Neural cell (in vitro differentiated cells): ENCODE results near the gene VIPR1. TPM values are rescaled to one million over a fixed set of nuclear protein-coding genes. Genes with fewer than 3 reads are reported as not detected.

Experiments used
- H2AFZ ChIP-seq: fragments of 200-600, 300-800 bp; sonication (generic), shearing (Covaris generic); 2 replicates; pipeline ENCODE4 v1.6.0; 2014; ENCODE audit warnings: low read depth, mild to moderate bottlenecking, antibody characterized with exemption, low read length, moderate library complexity
- H3F3A ChIP-seq: fragments of 200-600 bp; shearing (Covaris generic); 2 replicates; pipeline ENCODE4 v1.6.1; 2016; ENCODE audit warnings: mild to moderate bottlenecking, moderate library complexity, mixed read lengths, antibody characterized with exemption, low read length; ENCODE audit not compliant: insufficient read depth, poor library complexity, severe bottlenecking
- H3K27ac ChIP-seq: fragments of 200-600, 300-800 bp; sonication (generic), shearing (Covaris generic); 2 replicates; pipeline ENCODE4 v1.5.1; 2014; ENCODE audit warnings: mild to moderate bottlenecking, low read length, moderate library complexity
- H3K27me3 ChIP-seq: fragments of 300-800, 200-600 bp; sonication (generic), shearing (Covaris generic); 2 replicates; pipeline ENCODE4 v1.6.0; 2014; ENCODE audit warnings: mild to moderate bottlenecking, low read depth, low read length, moderate library complexity; ENCODE audit not compliant: insufficient read depth
- H3K36me3 ChIP-seq: fragments of 300-800, 200-600 bp; sonication (generic), shearing (Covaris generic); 2 replicates; pipeline ENCODE4 v1.5.1; 2014; ENCODE audit warnings: mild to moderate bottlenecking, antibody characterized with exemption, low read length, moderate library complexity; ENCODE audit not compliant: insufficient read depth
- H3K4me2 ChIP-seq: fragments of 300-800, 200-600 bp; sonication (generic), shearing (Covaris generic); 2 replicates; pipeline ENCODE4 v1.6.0; 2014; ENCODE audit warnings: mild to moderate bottlenecking, low read length
- H3K4me3 ChIP-seq: fragments of 300-800, 200-600 bp; sonication (generic), shearing (Covaris generic); 2 replicates; pipeline ENCODE4 v1.5.1; 2014; ENCODE audit warnings: mild to moderate bottlenecking, low read length, moderate library complexity
- H3K79me2 ChIP-seq: fragments of 200-600 bp; shearing (Covaris generic); replicated peaks from 2 replicates; pipeline ENCODE4 v1.6.0; 2014; ENCODE audit warnings: mild to moderate bottlenecking, low read length, moderate library complexity; ENCODE audit not compliant: insufficient read depth
- H3K9ac ChIP-seq: fragments of 300-800, 200-600 bp; sonication (generic), shearing (Covaris generic); 2 replicates; pipeline ENCODE4 v1.6.1; 2016; ENCODE audit warnings: mild to moderate bottlenecking, low read length, mixed read lengths
- H3K9me2 ChIP-seq: fragments of 200-600 bp; shearing (Covaris generic); 2 replicates; pipeline ENCODE4 v1.6.1; 2016; ENCODE audit warnings: mild to moderate bottlenecking, low read length, mixed read lengths; ENCODE audit not compliant: insufficient read depth
- H3K9me3 ChIP-seq: fragments of 200-600, 300-800 bp; sonication (generic), shearing (Covaris generic); 2 replicates; pipeline ENCODE4 v1.6.1; 2016; ENCODE audit warnings: mild to moderate bottlenecking, mixed run types, low read length, moderate library complexity, mixed read lengths
- H4K20me1 ChIP-seq: fragments of 200-600 bp; shearing (Covaris generic); 2 replicates; pipeline ENCODE4 v1.6.1; 2016; ENCODE audit warnings: mild to moderate bottlenecking, mixed run types; ENCODE audit not compliant: insufficient read depth
- CTCF ChIP-seq: fragments of 450-650 bp; IDR thresholded peaks from 2 replicates; pipeline ENCODE4 v1.5.1; 2014; ENCODE audit warnings: antibody characterized with exemption, mild to moderate bottlenecking, moderate library complexity; ENCODE audit not compliant: poor library complexity, severe bottlenecking
- EP300 ChIP-seq: fragments of 450-650 bp; conservative IDR thresholded peaks from 2 replicates; pipeline ENCODE4 v1.6.1; 2014; ENCODE audit warnings: antibody characterized with exemption, mild to moderate bottlenecking, moderate library complexity; ENCODE audit not compliant: poor library complexity, severe bottlenecking
- EZH2 ChIP-seq: fragments of 200-600, 300-800 bp; shearing (Covaris generic), sonication (generic); IDR thresholded peaks from 2 replicates; pipeline ENCODE4 v1.6.1; 2014; ENCODE audit warnings: antibody characterized with exemption, low read length, borderline replicate concordance, mild to moderate bottlenecking; ENCODE audit not compliant: insufficient read depth, poor library complexity, severe bottlenecking
- MXI1 ChIP-seq: fragments of 450-650 bp; conservative IDR thresholded peaks from 2 replicates; pipeline ENCODE4 v1.6.1; 2014; ENCODE audit warnings: antibody characterized with exemption, mild to moderate bottlenecking; ENCODE audit not compliant: poor library complexity, severe bottlenecking
- POLR2AphosphoS5 ChIP-seq: IDR thresholded peaks from 2 replicates; pipeline ENCODE4 v1.6.1; 2012
- RAD21 ChIP-seq: fragments of 450-650 bp; conservative IDR thresholded peaks from 2 replicates; pipeline ENCODE4 v1.6.1; 2014; ENCODE audit warnings: antibody characterized with exemption, mild to moderate bottlenecking, moderate library complexity
- REST ChIP-seq: IDR thresholded peaks from 2 replicates; pipeline ENCODE4 v1.6.1; 2012; ENCODE audit warnings: borderline replicate concordance
- SMC3 ChIP-seq: fragments of 450-650 bp; conservative IDR thresholded peaks from 2 replicates; pipeline ENCODE4 v1.6.1; 2014; ENCODE audit warnings: antibody characterized with exemption, mild to moderate bottlenecking, moderate library complexity; ENCODE audit not compliant: poor library complexity
- TAF1 ChIP-seq: IDR thresholded peaks from 2 replicates; pipeline ENCODE4 v1.6.1; 2012; ENCODE audit warnings: low read depth
- polyA plus RNA-seq: library from polyadenylated mRNA; depleted of rRNA; stranded (reverse); fragments of >200 nt; gene quantifications from 2 replicates; pipeline ENCODE4 v1.2.3, GENCODE V29; 2014

VIPR1 gene
- polyA plus RNA-seq, 1 donor from 2014 or later, result 1.6 TPM

- no peaks in the 10 kb centered on the region for H3K79me2 ChIP-seq
- no peak overlapping the region for H3K4me3 ChIP-seq
- H3F3A ChIP-seq, result no peaks in the 10 kb centered on the region
- H3K9me2 ChIP-seq, result no peaks in the 10 kb centered on the region
- no peaks in the 10 kb centered on the region for H3K9me3 ChIP-seq
- no peak overlapping the region for H3K4me2 ChIP-seq
- TF ChIP-seq POLR2AphosphoS5, result no peak
- TF ChIP-seq CTCF, result peak; percentile 25
- H3K9ac ChIP-seq, result no peak overlapping the region
- no peak overlapping the region for H3K27ac ChIP-seq
- no peaks in the 10 kb centered on the region for H4K20me1 ChIP-seq
- no peak overlapping the region for H2AFZ ChIP-seq
- H3K36me3 ChIP-seq, result no peaks in the 10 kb centered on the region
- H3K27me3 ChIP-seq, result no peaks in the 10 kb centered on the region
Measured at GRCh38 chr3:42539871-42540714, 37.6 kb downstream of the VIPR1 start.

DNA sequence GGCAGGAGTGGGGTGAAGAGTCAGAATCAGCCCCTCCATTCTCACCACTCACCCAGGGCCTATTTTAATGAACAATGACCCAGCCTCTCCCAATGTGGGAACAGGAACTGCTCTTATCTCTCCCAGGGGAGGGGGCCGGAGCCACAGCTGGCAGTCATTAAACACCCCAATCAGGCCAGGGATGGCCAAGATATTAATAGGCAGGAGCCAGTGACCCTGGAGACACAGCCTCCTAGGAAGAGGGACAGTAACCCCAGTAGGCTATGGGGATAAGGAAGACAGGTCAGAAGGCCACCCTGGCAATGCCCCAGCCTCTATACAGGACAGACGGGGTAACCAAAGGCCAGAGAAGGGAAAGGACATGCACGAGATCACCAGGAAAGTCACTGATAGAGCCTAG, 38.6 kb downstream of the VIPR1 start:
- no peaks in the 10 kb centered on the region for H3K9me3 ChIP-seq
- H3K79me2 ChIP-seq, result no peaks in the 10 kb centered on the region
- H3K9ac ChIP-seq, result no peak overlapping the region
- TF ChIP-seq MXI1 (no peak), REST (no peak), EZH2 (no peak), CTCF (no peak), EP300 (no peak), SMC3 (no peak), TAF1 (no peak), POLR2AphosphoS5 (no peak), RAD21 (no peak)
- no peaks in the 10 kb centered on the region for H3K9me2 ChIP-seq
- no peak overlapping the region for H3K4me2 ChIP-seq
- no peaks in the 10 kb centered on the region for H3F3A ChIP-seq
- H3K36me3 ChIP-seq, result no peaks in the 10 kb centered on the region
- H3K27me3 ChIP-seq, result no peaks in the 10 kb centered on the region
- H4K20me1 ChIP-seq, result no peaks in the 10 kb centered on the region
- no peak overlapping the region for H3K27ac ChIP-seq
- no peak overlapping the region for H2AFZ ChIP-seq
- H3K4me3 ChIP-seq, result no peak overlapping the region
